GM12892 (cell line): ENCODE data around the gene PPP1R13B.

Source experiments
- DNase-seq: peaks from one replicate; pipeline ENCODE4 v3.0.0; 2011; ENCODE audit not compliant: insufficient read length
- FAIRE-seq: peaks from 2 replicates; lab custom pipeline; 2011; peaks lifted over from hg19 to GRCh38; lab: Jason Lieb, UNC
- POLR2A ChIP-seq: IDR thresholded peaks from 2 replicates; pipeline ENCODE4 v1.6.1; 2011; ENCODE audit warnings: low read depth, low read length, control low read depth
- POLR2AphosphoS5 ChIP-seq: IDR thresholded peaks from 2 replicates; pipeline ENCODE4 v1.6.1; 2011; ENCODE audit warnings: low read depth, low read length, control low read depth
- TAF1 ChIP-seq: IDR thresholded peaks from 2 replicates; pipeline ENCODE4 v1.6.1; 2011; ENCODE audit warnings: low read depth, mild to moderate bottlenecking, control low read depth, low read length, borderline replicate concordance

The PPP1R13B gene

DNA sequence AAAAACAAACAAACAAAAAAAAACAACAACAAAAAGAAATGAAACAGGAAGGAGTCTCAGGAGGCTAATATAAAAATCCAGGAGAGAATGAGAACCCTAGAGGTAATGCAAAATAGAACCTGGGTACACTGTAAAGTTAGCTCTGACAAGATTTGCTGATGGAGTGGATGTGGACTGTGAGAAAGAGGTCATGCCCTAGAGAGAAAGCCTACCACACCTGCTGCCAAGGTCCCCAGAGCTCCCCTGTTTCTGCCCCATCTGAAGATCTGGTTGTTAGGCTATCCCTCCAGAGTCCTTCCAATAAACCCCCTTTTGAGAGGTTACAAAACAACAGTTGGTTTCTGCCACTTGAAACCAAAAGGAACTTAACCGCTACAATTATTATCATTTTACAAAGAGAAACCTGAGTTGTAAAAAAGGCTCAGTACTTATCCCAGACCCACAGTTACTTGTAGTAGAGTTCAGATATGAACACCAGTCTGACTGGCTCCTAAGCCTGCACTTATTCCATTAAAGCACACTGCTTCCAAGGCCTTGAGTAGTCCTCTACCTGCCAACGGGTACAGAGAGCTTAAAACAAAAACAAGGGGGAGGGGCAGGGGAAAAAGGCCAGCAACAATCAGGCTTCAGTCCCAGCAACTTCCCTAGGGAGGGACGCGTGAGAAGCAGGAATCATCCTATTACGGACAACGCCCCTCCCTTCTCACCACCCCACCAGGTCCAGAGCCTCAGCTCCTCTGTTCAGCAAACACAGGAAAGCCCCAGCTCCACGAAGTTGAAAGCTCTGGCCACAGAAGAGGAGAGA, 27.7 kb downstream of the PPP1R13B start:
- DNase-seq: no peak

DNA sequence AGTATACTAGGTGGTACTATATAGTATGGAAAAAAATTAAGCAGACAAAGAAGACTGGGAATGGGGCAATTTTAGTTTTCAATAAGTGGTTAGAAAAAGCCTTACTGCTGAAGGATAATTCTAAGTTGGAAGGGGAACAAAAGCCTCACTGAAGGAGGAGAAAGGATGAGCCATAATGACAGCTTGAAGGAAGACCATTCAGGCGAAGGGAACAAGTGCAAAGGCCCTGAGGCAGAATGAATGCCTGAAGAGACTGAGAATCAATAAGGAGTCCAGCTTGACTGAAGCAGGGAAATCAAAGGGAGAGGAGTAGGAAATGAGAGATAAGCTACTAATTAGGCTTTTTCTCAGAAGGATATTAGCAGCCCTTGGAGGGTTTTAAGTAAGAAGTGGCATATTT, 28.5 kb downstream of the PPP1R13B start:
- no peak for FAIRE-seq
- DNase-seq: no peak
- TF ChIP-seq POLR2AphosphoS5: no peak
- TF ChIP-seq TAF1: no peak
- no peak for TF ChIP-seq POLR2A

More for the DNA sequence above, 27.7 kb downstream of the PPP1R13B start:
- no peak for TF ChIP-seq POLR2A
- TF ChIP-seq TAF1: no peak
- TF ChIP-seq POLR2AphosphoS5: no peak
- FAIRE-seq: no peak

DNA sequence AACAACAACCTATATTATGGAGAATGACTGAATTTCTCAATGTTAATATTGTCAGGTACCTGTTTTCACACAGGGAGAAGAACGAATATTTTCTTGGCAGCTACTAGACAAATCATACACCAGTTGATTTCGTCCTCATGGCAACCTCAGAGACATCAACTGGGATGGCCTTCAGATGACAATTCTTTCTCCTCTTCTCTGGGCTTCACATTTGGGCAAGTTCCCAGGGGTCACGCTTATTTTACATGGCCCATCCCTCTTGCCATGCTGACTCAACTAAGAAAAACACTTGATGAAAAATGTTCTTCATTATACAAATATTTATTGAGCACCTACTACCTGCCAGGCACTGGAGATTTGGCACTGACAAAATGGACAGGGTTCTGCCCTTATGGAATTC, 29.0 kb downstream of the PPP1R13B start:
- DNase-seq (no peak), FAIRE-seq (no peak)
- TF ChIP-seq POLR2AphosphoS5: no peak
- no peak for TF ChIP-seq POLR2A
- no peak for TF ChIP-seq TAF1

GRCh38 chr14:103817595-103817994, 29.8 kb downstream of the PPP1R13B start:
- FAIRE-seq (no peak), DNase-seq (no peak)

GRCh38 chr14:103816991-103817390, 30.4 kb downstream of the PPP1R13B start:
- no peak for TF ChIP-seq POLR2AphosphoS5
- TF ChIP-seq TAF1: no peak
- no peak for TF ChIP-seq POLR2A
- no peak for DNase-seq
- no peak for FAIRE-seq

More at GRCh38 chr14:103817595-103817994, 29.8 kb downstream of the PPP1R13B start:
- TF ChIP-seq TAF1 (no peak), POLR2A (no peak), POLR2AphosphoS5 (no peak)

DNA sequence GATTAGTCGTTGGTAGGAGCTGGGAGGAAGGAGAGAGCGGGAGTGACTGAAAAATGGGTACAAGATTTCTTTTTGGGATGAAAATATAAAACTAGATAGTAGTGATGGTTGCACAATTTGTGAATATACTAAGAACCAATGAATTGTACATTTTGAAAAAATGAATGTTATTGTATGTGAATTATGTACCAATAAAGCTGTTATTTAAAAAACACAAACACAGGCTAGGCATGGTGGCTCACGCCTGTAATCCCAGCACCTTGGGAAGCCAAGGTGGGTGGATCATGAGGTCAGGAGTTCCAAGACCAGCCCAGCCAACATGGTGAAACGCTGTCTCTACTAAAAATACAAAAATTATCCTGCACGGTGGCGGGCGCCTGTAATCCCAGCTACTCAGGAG, 32.1 kb downstream of the PPP1R13B start:
- DNase-seq (no peak), FAIRE-seq (no peak)
- TF ChIP-seq POLR2AphosphoS5: no peak
- TF ChIP-seq TAF1: no peak
- no peak for TF ChIP-seq POLR2A

DNA sequence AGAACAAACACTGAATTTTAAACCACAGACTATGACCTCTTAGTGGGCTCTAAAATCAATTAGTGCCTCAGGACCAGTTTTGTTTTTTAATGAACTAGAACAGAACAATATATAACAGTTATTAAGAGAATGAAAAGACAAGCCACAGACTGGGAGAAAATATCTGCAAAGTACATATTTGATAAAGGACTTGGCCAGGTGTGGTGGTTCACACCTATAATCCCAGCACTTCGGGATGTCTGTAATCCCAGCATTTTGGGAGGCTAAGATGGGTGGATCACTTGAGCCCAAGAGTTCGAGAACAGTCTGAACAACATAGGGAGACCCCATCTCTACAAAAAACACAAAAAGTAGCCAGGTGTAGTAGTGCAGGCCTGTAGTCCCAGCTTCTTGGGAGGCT, 36.2 kb downstream of the PPP1R13B start:
- no peak for TF ChIP-seq POLR2A
- no peak for TF ChIP-seq POLR2AphosphoS5
- TF ChIP-seq TAF1: no peak
- DNase-seq (no peak), FAIRE-seq (no peak)

DNA sequence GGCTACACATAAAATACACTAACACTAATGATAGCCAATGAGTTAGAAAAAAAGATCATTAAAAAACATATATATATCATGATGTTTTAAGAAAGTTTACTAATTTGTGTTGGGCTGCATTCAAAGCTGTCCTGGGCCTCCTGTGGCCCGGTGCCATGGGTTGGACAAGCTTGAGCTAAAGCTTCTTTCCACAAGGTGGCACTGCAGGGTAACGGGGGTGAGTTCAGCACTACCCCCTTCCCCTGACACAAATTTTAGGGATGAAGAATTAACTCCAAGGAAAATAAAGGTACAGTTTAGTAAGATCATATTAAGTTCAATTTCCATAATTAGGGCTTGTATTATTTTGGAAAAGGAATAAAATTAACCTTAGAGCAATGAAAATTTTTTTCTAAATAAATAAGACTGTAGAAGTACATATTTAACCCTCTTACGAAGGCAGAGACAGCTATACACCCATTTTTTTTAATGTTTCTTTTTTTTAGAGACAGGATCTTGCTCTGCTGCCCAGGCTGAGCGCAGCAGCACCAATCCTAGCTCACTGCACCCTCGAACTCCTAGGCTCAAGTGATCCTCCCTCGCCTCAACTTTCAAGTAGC, 38.9 kb downstream of the PPP1R13B start:
- TF ChIP-seq POLR2A: no peak
- no peak for TF ChIP-seq TAF1
- no peak for TF ChIP-seq POLR2AphosphoS5
- FAIRE-seq (peak; percentile 76), DNase-seq (no peak)

DNA sequence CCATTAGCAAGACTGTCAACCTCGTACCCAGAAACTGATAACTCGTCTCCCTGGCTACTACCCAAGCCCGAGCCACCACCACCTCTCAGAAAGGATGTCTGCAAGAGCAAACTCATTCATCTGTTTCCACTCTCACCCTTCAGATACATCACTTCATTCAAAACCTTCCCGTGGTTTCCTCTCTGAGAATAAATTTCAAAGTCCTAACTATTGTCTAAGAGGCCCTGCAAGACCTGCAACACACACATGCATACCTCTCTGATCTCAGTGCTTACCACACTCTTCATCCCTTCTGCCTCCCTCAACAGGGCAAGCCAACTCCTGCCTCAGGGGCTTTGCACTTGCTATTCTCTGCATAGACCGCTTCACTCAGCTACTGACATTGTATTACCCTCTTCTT, 40.6 kb downstream of the PPP1R13B start:
- peak; percentile 27 for DNase-seq
- no peak for TF ChIP-seq TAF1
- TF ChIP-seq POLR2A: no peak
- no peak for TF ChIP-seq POLR2AphosphoS5
- FAIRE-seq: peak; percentile 73

DNA sequence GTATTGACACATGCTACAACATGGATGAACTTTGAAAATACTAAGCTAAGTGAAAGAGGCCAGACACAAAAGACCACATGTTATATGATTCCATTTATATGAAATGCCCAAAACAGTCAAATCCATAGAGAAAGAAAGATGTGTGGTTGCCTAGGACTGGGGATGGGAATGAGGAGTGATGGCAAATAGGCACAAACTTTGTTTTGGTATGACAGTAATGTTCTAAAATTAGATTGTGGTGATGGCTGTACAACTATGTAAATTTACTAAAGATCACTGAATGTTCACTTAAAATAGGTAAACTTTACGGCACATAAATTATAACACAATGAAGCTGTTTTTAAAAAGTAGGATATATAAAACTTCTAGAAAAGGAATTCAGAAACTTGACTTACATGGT, 41.7 kb downstream of the PPP1R13B start:
- DNase-seq (no peak), FAIRE-seq (no peak)
- TF ChIP-seq POLR2AphosphoS5 (no peak), POLR2A (no peak), TAF1 (no peak)

GRCh38 chr14:103803661-103804060, 43.7 kb downstream of the PPP1R13B start:
- FAIRE-seq (no peak), DNase-seq (no peak)
- TF ChIP-seq TAF1 (no peak), POLR2A (no peak), POLR2AphosphoS5 (no peak)
